Testis (tissue), 3 donors: ENCODE data around the gene CD4. TPM values are rescaled to one million over a fixed set of nuclear protein-coding genes. Genes with fewer than 3 reads are reported as not detected.

Experiments
- DNase-seq: peaks from one replicate; pipeline ENCODE4 v3.0.0-alpha.2; 2019
- H3K27ac ChIP-seq, 2 donors: fragments of 200-600 bp; sonication (generic); one replicate each; pipeline ENCODE4 v1.5.1; 2019
- H3K27me3 ChIP-seq: fragments of 200-600 bp; sonication (generic); one replicate; pipeline ENCODE4 v1.5.1; 2019
- H3K36me3 ChIP-seq: fragments of 200-600 bp; sonication (generic); one replicate; pipeline ENCODE4 v1.5.1; 2017; ENCODE audit warnings: low read depth; ENCODE audit errors: missing control alignments
- H3K4me1 ChIP-seq: fragments of 200-600 bp; sonication (generic); one replicate; pipeline ENCODE4 v1.5.1; 2019
- H3K4me3 ChIP-seq, 2 donors: fragments of 200-600 bp; sonication (generic); one replicate each; pipeline ENCODE4 v1.5.1; 2017 to 2019
- H3K9me3 ChIP-seq: fragments of 200-600 bp; sonication (generic); one replicate; pipeline ENCODE4 v1.5.1; 2017
- CTCF ChIP-seq, 3 experiments: fragments of 450-650 bp in 2 of 3; fragments of 200-600 bp in 1 of 3; sonication (generic) in 1 of 3; IDR thresholded peaks; one replicate each; pipeline ENCODE4 v1.5.1; 2016 to 2019; ENCODE audit warnings: antibody characterized with exemption in 3 of 3, mild to moderate bottlenecking in 2 of 3, moderate library complexity in 1 of 3
- POLR2A ChIP-seq: fragments of 450-650 bp; IDR thresholded peaks from one replicate; pipeline ENCODE4 v1.6.1; 2017; ENCODE audit warnings: antibody characterized with exemption, mild to moderate bottlenecking, moderate library complexity
- WGBS, 2 donors: methylation state at CpG; one replicate each; pipeline ENCODE4 v1.1.5; 2018; 5-methylcytosine and 5-hydroxymethylcytosine counted together
- intact Hi-C: fragments of 100-400 bp; cut with DNase I; formaldehyde crosslinking; loops from one replicate; pipeline ENCODE4 v1.15.1; 2023; ENCODE audit warnings: low total_unique reads
- polyA plus RNA-seq: library from polyadenylated mRNA; stranded (reverse); fragments of 350-450 nt; fragmentation: Illumina TruSeq; extraction: RNeasy Lipid Tissue Mini Kit (QIAGEN cat#74804); gene quantifications from one replicate; pipeline ENCODE4 v1.2.3, GENCODE V29; 2014; ENCODE audit warnings: low read depth, low replicate concordance; ENCODE audit not compliant: insufficient read depth
- total RNA-seq, 2 donors: library from RNA; depleted of rRNA; stranded (reverse); fragments of >200 nt; gene quantifications; one replicate each; pipeline ENCODE4 v1.2.3, GENCODE V29; 2016

Gene CD4
- total and polyA plus RNA-seq, 3 donors from 2014 or later: 2.0 to 22.2 (median 4.5) TPM

GRCh38 chr12:6824085-6824775, 34.9 kb downstream of the CD4 start:
- intact Hi-C loops: loop anchor here (10.0 kb wide), 1 partner anchor 49 kb away; the partner anchor contains the start of gene LAG3
- Histone ChIP-seq H3K27me3 (no peaks in the 10 kb centered on the region), H3K27ac (no peak overlapping the region), H3K4me3 (no peak overlapping the region), H3K36me3 (no peaks in the 10 kb centered on the region), H3K9me3 (no peaks in the 10 kb centered on the region), H3K4me1 (peaks cover 15% of the 10 kb centered on the region)
- DNase-seq: no peak
- 91% methylated on average over 10 to 37 of the region's 37 CpGs for WGBS, 2 donors
- TF ChIP-seq POLR2A: no peak

GRCh38 chr12:6824901-6825381, 35.6 kb downstream of the CD4 start:
- TF ChIP-seq POLR2A: no peak
- no peak for TF ChIP-seq CTCF (IDR thresholded peaks at IDR 0.05)
- peaks cover 15% of the 10 kb centered on the region for H3K4me1 ChIP-seq
- H3K4me3 ChIP-seq: no peak overlapping the region
- WGBS, 2 donors: 50 to 57% methylated on average over 12 of the region's 12 CpGs
- H3K9me3 ChIP-seq: no peaks in the 10 kb centered on the region
- H3K27me3 ChIP-seq: no peaks in the 10 kb centered on the region
- no peak overlapping the region for H3K27ac ChIP-seq
- no peak for DNase-seq
- no peaks in the 10 kb centered on the region for H3K36me3 ChIP-seq
- intact Hi-C loops: loop anchor here (10.0 kb wide), 1 partner anchor 50 kb away; the partner anchor contains the start of gene LAG3

- no peaks in the 10 kb centered on the region for H3K27me3 ChIP-seq
- no peak overlapping the region for H3K27ac ChIP-seq
- H3K4me3 ChIP-seq: no peak overlapping the region
- 18 to 52% methylated on average over 3 to 19 of the region's 19 CpGs for WGBS, 2 donors
- peak; percentile 89 for DNase-seq
- TF ChIP-seq CTCF (IDR thresholded peaks at IDR 0.05) (peak; percentile 89 to 92 (median 89)), POLR2A (no peak)
- intact Hi-C loops: loop anchor here (10.0 kb wide), 1 partner anchor 51 kb away; the partner anchor contains the start of gene LAG3
- peaks cover 15% of the 10 kb centered on the region for H3K4me1 ChIP-seq
- H3K9me3 ChIP-seq: no peaks in the 10 kb centered on the region
- no peaks in the 10 kb centered on the region for H3K36me3 ChIP-seq
These were observed 36.2 kb downstream of the CD4 start for GRCh38 chr12:6825398-6826124.

DNA sequence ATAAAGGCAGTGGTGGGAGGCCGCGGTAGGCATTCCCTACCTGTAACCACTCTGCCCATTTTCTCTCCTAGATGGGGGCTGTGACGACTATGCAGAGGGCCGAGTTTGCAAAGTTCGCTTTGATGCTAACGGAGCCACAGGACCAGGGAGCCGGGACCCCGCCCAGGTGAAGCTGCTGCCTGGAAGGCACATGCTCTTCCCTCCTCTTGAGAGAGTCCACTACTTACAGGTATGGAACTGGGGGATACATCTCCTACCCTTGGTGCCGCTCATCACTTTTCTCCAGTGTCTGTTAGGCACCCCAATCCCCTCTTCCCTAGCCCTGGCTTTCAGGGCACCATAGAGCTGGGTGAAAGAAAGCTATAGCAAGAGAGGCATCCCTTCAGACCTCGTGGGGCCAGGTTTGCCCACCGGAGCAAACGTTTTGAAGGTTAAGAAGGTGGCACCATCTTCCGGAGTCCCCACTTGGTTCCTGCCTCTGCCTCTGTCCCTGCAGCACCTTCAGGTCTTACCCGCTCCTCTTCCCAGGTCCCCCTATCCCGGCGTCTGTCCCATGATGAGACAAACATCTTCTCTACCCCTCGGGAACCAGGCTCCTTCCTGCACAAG, 36.9 kb downstream of the CD4 start:
- DNase-seq: no peak
- intact Hi-C loops: loop anchor here (10.0 kb wide), 1 partner anchor 51 kb away; the partner anchor contains the start of gene LAG3
- WGBS, 2 donors: 77 to 82% methylated on average over 17 of the region's 17 CpGs
- H3K4me1 ChIP-seq: peaks cover 15% of the 10 kb centered on the region
- TF ChIP-seq POLR2A: no peak
- TF ChIP-seq CTCF (IDR thresholded peaks at IDR 0.05): no peak
- H3K9me3 ChIP-seq: no peaks in the 10 kb centered on the region
- H3K36me3 ChIP-seq: no peaks in the 10 kb centered on the region
- H3K27me3 ChIP-seq: no peaks in the 10 kb centered on the region
- no peak overlapping the region for H3K4me3 ChIP-seq
- H3K27ac ChIP-seq: no peak overlapping the region
